ENCODE measurements around the gene PRELP. TPM values are rescaled to one million over a fixed set of nuclear protein-coding genes. Genes with fewer than 3 reads are reported as not detected.

Gene PRELP
- total and polyA plus RNA-seq, 2 donors (not counting 3 experiments of a cell fraction or from before 2014, with no cell fraction given): 0.01 TPM; not detected in 1

DNA sequence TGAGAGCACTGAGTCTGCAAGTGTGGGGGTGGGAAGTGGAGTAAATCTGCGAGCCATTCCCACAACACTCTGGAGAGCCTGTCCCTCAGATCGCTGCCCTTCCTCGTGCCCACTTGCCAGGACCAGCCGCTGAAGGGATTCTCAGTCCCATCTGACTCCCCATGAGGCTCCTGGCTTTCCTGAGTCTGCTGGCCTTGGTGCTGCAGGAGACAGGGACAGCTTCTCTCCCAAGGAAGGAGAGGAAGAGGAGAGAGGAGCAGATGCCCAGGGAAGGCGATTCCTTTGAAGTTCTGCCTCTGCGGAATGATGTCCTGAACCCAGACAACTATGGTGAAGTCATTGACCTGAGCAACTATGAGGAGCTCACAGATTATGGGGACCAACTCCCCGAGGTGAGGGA is 20.2 kb downstream of the PRELP start:
- no peaks in the 10 kb centered on the region for H3K9me3 ChIP-seq (replicated peaks; ENCODE audit: control insufficient read depth, insufficient read depth, low read length)
- no peak for FAIRE-seq
- no peak overlapping the region for H3K9ac ChIP-seq (replicated peaks; ENCODE audit: extremely low read depth, insufficient read depth, low read length)
- TF ChIP-seq, protein P1, sequence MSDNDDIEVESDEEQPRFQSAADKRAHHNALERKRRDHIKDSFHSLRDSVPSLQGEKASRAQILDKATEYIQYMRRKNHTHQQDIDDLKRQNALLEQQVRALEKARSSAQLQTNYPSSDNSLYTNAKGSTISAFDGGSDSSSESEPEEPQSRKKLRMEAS (IDR thresholded peaks at IDR 0.05; ENCODE audit: insufficient read depth, insufficient read length): no peak
- TF ChIP-seq GATA2 (IDR thresholded peaks at IDR 0.05; ENCODE audit: insufficient read depth, insufficient read length, low read depth, low read length) (no peak), FOS (IDR thresholded peaks at IDR 0.05; ENCODE audit: borderline replicate concordance, insufficient read depth, low read length) (no peak), POLR2A (IDR thresholded peaks at IDR 0.05; ENCODE audit: low read depth, low read length) (no peak), JUN (IDR thresholded peaks at IDR 0.05; ENCODE audit: borderline replicate concordance, insufficient read depth, insufficient read length, low read depth) (no peak), POLR2AphosphoS5 (IDR thresholded peaks at IDR 0.05; ENCODE audit: insufficient read depth, low read depth, low read length) (no peak), EZH2 (IDR thresholded peaks at IDR 0.05; ENCODE audit: borderline replicate concordance, low read depth, low read length, severe bottlenecking) (no peak), MYC (IDR thresholded peaks at IDR 0.05; ENCODE audit: low read depth, low read length) (no peak)
- TF ChIP-seq, protein P2, sequence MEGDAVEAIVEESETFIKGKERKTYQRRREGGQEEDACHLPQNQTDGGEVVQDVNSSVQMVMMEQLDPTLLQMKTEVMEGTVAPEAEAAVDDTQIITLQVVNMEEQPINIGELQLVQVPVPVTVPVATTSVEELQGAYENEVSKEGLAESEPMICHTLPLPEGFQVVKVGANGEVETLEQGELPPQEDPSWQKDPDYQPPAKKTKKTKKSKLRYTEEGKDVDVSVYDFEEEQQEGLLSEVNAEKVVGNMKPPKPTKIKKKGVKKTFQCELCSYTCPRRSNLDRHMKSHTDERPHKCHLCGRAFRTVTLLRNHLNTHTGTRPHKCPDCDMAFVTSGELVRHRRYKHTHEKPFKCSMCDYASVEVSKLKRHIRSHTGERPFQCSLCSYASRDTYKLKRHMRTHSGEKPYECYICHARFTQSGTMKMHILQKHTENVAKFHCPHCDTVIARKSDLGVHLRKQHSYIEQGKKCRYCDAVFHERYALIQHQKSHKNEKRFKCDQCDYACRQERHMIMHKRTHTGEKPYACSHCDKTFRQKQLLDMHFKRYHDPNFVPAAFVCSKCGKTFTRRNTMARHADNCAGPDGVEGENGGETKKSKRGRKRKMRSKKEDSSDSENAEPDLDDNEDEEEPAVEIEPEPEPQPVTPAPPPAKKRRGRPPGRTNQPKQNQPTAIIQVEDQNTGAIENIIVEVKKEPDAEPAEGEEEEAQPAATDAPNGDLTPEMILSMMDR (IDR thresholded peaks at IDR 0.05; ENCODE audit: extremely low read depth in 1 of 2, insufficient read depth in 1 of 2, low read depth in 1 of 2, low read length in 2 of 2): no peak
- H3K4me1 ChIP-seq (ENCODE audit: control insufficient read depth, extremely low read depth, insufficient read depth, low read length): no peaks in the 10 kb centered on the region
- H3K27ac ChIP-seq (ENCODE audit: insufficient read depth, low read depth, low read length): no peak overlapping the region
- dilution Hi-C loops (cut with MboI; ENCODE audit: extremely low pct_ligation_motif_present, low sequenced_read_pairs) (no loop called here), intact Hi-C loops (cut with micrococcal nuclease) (no loop called here)
- H3K27me3 ChIP-seq (ENCODE audit: control insufficient read depth in 2 of 2, insufficient read depth in 2 of 2, low read length in 2 of 2): peaks cover 5 to 6% of the 10 kb centered on the region in 2 experiments
- H3K4me2 ChIP-seq (ENCODE audit: insufficient read depth, low read length): no peak overlapping the region
- H3K79me2 ChIP-seq (ENCODE audit: control insufficient read depth, insufficient read depth, low read length): no peaks in the 10 kb centered on the region
- ChIA-PET CTCF (interaction anchor here (1.0 to 1.2 kb wide), 2 partner anchors 9 to 154 kb away, joined by 3 to 5 read pairs; no protein-coding TSS in a partner anchor), POLR2A (no interaction called here)
- H3K4me3 ChIP-seq (replicated peaks in 1 of 3; ENCODE audit: insufficient read depth in 1 of 3, low read depth in 1 of 3, low read length in 3 of 3): no peak overlapping the region
- BruUV-seq (replicated peaks): no TSS peak
- no peak overlapping the region for H2AFZ ChIP-seq (ENCODE audit: low read depth, low read length)
- no peaks in the 10 kb centered on the region for H4K20me1 ChIP-seq (replicated peaks; ENCODE audit: control insufficient read depth, extremely low read depth, insufficient read depth, low read length)
- H3K36me3 ChIP-seq (ENCODE audit: control insufficient read depth in 2 of 2, extremely low read depth in 1 of 2, insufficient read depth in 2 of 2, low read length in 2 of 2): no peaks in the 10 kb centered on the region
- no peak for DNase-seq (ENCODE audit: low read depth, low spot score)
- no peaks in the 10 kb centered on the region for H3K9me1 ChIP-seq (replicated peaks; ENCODE audit: control insufficient read depth, extremely low read depth, insufficient read depth, low read length)

Measured in endothelial cell of umbilical vein (primary cell).